Right atrium auricular region (tissue), 2 donors: ENCODE measurements around the gene CCDC187. TPM values are rescaled to one million over a fixed set of nuclear protein-coding genes. Genes with fewer than 3 reads are reported as not detected.

Experiments
- DNase-seq: peaks from one replicate; pipeline ENCODE4 v3.0.0-alpha.2; 2019; ENCODE audit warnings: low spot score
- H3K27ac ChIP-seq, 2 donors: fragments of 200-600 bp; sonication (generic); 1 replicate in 1 of 2; 2 replicates in 1 of 2; pipeline ENCODE4 v1.5.1; 2016 to 2019
- H3K27me3 ChIP-seq, 2 donors: fragments of 200-600 bp; sonication (generic); one replicate each; pipeline versions ENCODE4 v1.5.1 to v1.6.0; 2017 to 2019
- H3K36me3 ChIP-seq: fragments of 200-600 bp; sonication (generic); one replicate; pipeline ENCODE4 v1.5.1; 2016
- H3K4me1 ChIP-seq, 2 donors: fragments of 200-600 bp; sonication (generic); one replicate each; pipeline versions ENCODE4 v1.5.1 to v1.6.0; 2017 to 2019
- H3K4me3 ChIP-seq, 2 donors: fragments of 200-600 bp; sonication (generic); 1 replicate in 1 of 2; 2 replicates in 1 of 2; pipeline ENCODE4 v1.5.1; 2017 to 2019; ENCODE audit warnings: mild to moderate bottlenecking in 1 of 2, moderate library complexity in 1 of 2
- H3K9me3 ChIP-seq, 2 donors: fragments of 200-600 bp; sonication (generic); one replicate each; pipeline ENCODE4 v1.5.1; 2019
- total RNA-seq, 2 donors: library from RNA; depleted of rRNA; stranded (reverse); fragments of >200 nt; gene quantifications; one replicate each; pipeline ENCODE4 v1.1.0, GENCODE V29; 2016
- TF ChIP-seq, protein P1 (sequence below), 2 donors: fragments of 200-600 bp; sonication (generic); IDR thresholded peaks; one replicate each; pipeline ENCODE4 v1.5.1; 2019; ENCODE audit warnings: antibody characterized with exemption in 2 of 2

Gene CCDC187
- total RNA-seq, 2 donors from 2014 or later, result not detected

DNA sequence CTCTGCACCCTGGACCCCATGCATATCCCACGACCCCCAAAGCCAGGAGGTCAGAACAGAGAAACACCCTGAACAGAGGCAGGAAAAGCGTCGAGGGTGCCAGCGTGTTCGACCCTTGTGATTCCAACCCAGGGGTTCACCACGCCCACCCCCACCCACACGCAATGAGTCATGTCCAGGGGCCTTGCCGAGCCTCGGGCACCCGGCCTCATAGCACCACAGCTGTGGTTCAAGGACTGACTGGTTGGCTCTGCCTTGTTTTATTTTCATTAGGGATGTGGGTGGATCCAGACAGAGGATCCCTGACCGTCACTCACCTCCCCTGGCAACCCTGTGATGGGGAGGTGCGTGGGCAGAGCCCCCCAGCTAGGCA is 48.7 kb downstream of the CCDC187 start:
- Histone ChIP-seq H3K27me3 (no peaks in the 10 kb centered on the region), H3K4me3 (no peak overlapping the region), H3K27ac (no peak overlapping the region), H3K9me3 (no peaks in the 10 kb centered on the region), H3K4me1 (peaks cover 0 to 7% of the 10 kb centered on the region in 2 donors), H3K36me3 (no peaks in the 10 kb centered on the region)
- no peak for DNase-seq
- TF ChIP-seq, protein P1, sequence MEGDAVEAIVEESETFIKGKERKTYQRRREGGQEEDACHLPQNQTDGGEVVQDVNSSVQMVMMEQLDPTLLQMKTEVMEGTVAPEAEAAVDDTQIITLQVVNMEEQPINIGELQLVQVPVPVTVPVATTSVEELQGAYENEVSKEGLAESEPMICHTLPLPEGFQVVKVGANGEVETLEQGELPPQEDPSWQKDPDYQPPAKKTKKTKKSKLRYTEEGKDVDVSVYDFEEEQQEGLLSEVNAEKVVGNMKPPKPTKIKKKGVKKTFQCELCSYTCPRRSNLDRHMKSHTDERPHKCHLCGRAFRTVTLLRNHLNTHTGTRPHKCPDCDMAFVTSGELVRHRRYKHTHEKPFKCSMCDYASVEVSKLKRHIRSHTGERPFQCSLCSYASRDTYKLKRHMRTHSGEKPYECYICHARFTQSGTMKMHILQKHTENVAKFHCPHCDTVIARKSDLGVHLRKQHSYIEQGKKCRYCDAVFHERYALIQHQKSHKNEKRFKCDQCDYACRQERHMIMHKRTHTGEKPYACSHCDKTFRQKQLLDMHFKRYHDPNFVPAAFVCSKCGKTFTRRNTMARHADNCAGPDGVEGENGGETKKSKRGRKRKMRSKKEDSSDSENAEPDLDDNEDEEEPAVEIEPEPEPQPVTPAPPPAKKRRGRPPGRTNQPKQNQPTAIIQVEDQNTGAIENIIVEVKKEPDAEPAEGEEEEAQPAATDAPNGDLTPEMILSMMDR (IDR thresholded peaks at IDR 0.05), result no peak

DNA sequence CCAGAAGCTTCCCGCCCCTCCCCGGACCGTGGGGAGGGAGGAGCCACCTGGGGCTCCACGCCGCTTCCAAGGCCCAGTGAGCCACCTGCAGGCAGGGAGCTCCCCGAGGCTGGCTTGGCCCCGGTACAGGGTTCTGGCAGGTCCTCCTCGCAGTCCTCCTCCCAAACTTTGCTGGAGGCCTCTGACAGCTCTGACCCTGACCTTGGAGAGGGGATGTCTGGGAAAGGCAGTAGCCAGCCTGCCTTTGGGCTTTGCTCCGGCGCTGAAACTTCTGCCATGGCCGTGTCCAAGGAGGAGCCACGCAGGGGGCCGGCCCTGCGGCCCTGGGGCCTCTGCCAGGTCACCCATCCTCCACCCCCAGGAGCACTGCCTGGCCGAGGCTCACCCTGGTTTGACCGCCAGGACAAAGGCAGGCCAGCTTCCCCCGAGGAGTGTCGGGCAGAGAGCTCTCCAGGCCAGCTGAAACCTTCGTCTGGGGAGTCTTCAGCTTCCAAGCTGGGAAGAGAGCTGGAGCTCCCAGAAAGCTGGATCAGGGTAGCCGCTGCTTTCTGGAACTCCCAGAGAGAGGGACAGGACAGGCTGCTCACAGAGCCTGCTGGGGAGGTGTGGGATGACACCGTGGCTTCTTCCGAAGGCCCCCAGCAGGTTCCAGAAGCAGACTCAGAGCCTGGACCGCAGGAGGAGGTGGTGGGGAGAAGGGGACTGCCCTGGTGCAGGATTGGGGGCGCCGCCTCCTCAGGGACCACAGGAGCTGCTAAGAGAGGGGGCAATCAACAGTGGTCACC is 49.3 kb downstream of the CCDC187 start:
- Histone ChIP-seq H3K4me3 (no peak overlapping the region), H3K27ac (no peak overlapping the region), H3K4me1 (peaks cover 0 to 7% of the 10 kb centered on the region in 2 donors), H3K36me3 (no peaks in the 10 kb centered on the region), H3K27me3 (no peaks in the 10 kb centered on the region), H3K9me3 (no peaks in the 10 kb centered on the region)
- DNase-seq, result no peak
- TF ChIP-seq, protein P1 (IDR thresholded peaks at IDR 0.05), result no peak

DNA sequence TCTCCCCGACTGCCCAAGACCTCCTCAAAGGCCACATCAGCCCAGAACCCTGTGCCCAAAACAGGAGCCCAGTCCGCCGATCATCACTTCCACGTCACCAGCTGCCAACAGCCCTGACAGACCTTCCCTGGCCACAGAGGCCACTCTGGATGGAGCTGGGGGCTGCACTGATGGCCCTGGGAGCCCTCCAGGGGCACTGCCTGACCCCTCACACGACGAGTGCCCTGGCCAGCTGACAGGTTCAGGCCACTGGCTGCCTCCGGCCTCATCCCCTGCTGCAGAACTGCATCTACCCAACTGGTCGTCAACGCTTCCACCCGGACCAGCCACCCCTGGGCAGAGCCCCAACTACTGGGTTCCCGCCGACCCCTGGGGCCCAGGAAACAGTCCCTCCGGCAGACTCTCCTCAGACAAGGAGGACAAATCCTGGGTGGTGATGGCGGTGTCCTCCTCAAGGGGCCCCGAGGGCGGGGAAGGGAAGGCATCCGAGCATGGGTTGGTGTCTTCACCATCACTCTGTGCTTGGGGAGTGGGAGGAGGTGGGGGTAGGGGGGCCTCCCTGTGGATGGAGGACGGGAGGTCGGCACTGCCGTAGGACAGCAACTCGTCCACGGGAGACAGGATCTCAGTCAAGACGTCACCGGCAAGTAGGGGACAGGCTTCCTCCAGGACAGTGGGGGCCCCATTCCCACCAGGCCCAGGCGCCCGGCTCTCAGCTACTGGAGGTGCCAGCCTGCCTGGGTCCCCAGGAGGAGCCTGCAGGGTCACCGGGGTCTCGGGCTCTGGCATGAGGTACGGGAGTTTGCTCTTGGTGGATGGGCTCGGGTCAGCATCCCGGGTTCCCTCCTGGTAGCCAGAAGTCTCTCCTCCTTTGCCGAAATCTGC is 50.4 kb downstream of the CCDC187 start:
- H3K9me3 ChIP-seq, result no peaks in the 10 kb centered on the region
- no peak overlapping the region for H3K4me3 ChIP-seq
- no peak for DNase-seq
- peaks cover 0 to 7% of the 10 kb centered on the region in 2 donors for H3K4me1 ChIP-seq
- H3K27me3 ChIP-seq, result no peaks in the 10 kb centered on the region
- H3K36me3 ChIP-seq, result no peaks in the 10 kb centered on the region
- no peak overlapping the region for H3K27ac ChIP-seq
- TF ChIP-seq, protein P1 (IDR thresholded peaks at IDR 0.05), result no peak

DNA sequence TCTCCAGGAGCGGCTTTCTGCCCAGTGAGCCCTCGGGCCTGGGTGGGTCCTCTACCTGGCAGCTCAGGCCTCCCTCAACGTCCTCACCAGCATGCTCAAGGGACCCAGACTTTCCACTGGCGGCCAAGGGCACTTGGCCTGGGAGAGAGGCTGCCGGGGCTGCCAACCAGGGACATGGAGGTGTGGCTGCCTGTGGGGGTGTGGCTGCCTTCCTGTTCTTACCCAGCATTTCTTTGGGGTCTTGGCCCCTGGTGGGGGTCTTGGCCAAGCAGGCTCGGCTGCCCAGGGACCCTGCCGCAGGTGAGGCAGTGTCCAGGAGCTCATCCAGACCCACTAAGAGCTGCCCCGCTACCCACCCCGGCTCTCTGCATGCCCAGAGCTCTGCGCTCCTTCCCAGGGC is 51.0 kb downstream of the CCDC187 start:
- Histone ChIP-seq H3K9me3 (no peaks in the 10 kb centered on the region), H3K27me3 (no peaks in the 10 kb centered on the region), H3K36me3 (no peaks in the 10 kb centered on the region), H3K4me3 (no peak overlapping the region), H3K4me1 (peaks cover 0 to 7% of the 10 kb centered on the region in 2 donors), H3K27ac (no peak overlapping the region)
- DNase-seq, result no peak
- TF ChIP-seq, protein P1 (IDR thresholded peaks at IDR 0.05), result no peak

DNA sequence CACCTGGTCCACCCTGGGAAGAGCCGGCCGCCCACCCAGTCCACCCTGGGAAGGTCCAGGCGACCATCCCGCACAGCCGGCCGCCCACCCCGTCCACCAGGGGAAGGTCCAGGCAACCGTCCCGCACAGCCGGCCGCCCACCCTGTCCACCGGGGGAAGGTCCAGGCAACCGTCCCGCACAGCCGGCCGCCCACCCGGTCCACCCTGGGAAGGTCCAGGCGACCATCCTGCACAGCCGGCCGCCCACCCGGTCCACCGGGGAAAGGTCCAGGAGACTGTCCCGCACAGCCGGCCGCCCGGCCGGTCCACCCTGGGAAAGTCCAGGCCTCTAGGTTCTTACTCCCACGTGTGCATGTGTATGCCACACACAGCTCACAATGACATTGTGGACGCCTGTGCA is 51.6 kb downstream of the CCDC187 start:
- Histone ChIP-seq H3K36me3 (no peaks in the 10 kb centered on the region), H3K27me3 (no peaks in the 10 kb centered on the region), H3K4me3 (no peak overlapping the region), H3K9me3 (no peaks in the 10 kb centered on the region), H3K4me1 (peaks cover 0 to 7% of the 10 kb centered on the region in 2 donors), H3K27ac (no peak overlapping the region)
- DNase-seq, result no peak
- TF ChIP-seq, protein P1 (IDR thresholded peaks at IDR 0.05), result no peak
